ENCODE results near the gene CEP43. TPM values are rescaled to one million over a fixed set of nuclear protein-coding genes. Genes with fewer than 3 reads are reported as not detected.

Gene CEP43
- total and polyA plus RNA-seq, 10 of the 15 experiments (the other 5 are each of a cell fraction or from before 2014, with no cell fraction given) = 7.7 to 49.9 (median 24.6) TPM

Small RNA genes within 50 kb of the gene (microRNA-seq; reads per million reads assigned to microRNA genes)
- gene MIR3939 = 15.2 reads per million, percentile 51 among the genes with 10 or more reads in this experiment

Small RNA genes within 50 kb of the gene (small RNA-seq; reads per million reads assigned to genes)
- gene MIR3939 = 2.1 reads per million, percentile 64 among the genes with 10 or more reads in this experiment

Other genes starting within 250 kb of the CEP43 start
- 76.4 and 78.7 TPM in 2 replicates for gene RNASET2, start 42.8 kb upstream of the CEP43 start, total RNA-seq (2014; rRNA removed)
- gene RNASET2, start 42.8 kb upstream of the CEP43 start, total RNA-seq (2014; rRNA removed; fragmentation: Illumina TruSeq; extraction: Trizol) = 40.3 and 41.7 TPM in 2 replicates
- 62.1 and 62.9 TPM in 2 replicates for gene RNASET2, start 42.8 kb upstream of the CEP43 start, total RNA-seq (2021)
- 219 and 225 TPM in 2 replicates for gene RNASET2, start 42.8 kb upstream of the CEP43 start, polyA plus RNA-seq (2011; rRNA removed)
- gene RNASET2, start 42.8 kb upstream of the CEP43 start, polyA plus RNA-seq (2014; fragmentation: Illumina TruSeq; extraction: Trizol) = 42.6 and 48.4 TPM in 2 replicates
- gene RNASET2, start 42.8 kb upstream of the CEP43 start, polyA plus RNA-seq (2014; fragmentation: Nextera tagmentation; extraction: Ambion mirVana) = 10 to 100 TPM in 1 of 2 experiments, 1 to 10 TPM in 1; 5.5 to 17.8 TPM
- gene RNASET2, start 42.8 kb upstream of the CEP43 start, polyA plus RNA-seq (2014; rRNA removed) = 72.0 and 83.6 TPM in 2 replicates
- gene RNASET2, start 42.8 kb upstream of the CEP43 start, polyA plus RNA-seq (2016; fragmentation: Nextera tagmentation; extraction: Ambion mirVana) = 10 to 100 TPM; 42.7 to 51.9 TPM
- gene CCR6, start 123.7 kb downstream of the CEP43 start, total RNA-seq (2014; rRNA removed) = 7.2 and 7.6 TPM in 2 replicates
- 6.6 and 7.5 TPM in 2 replicates for gene CCR6, start 123.7 kb downstream of the CEP43 start, total RNA-seq (2014; rRNA removed; fragmentation: Illumina TruSeq; extraction: Trizol)
- 5.6 and 7.3 TPM in 2 replicates for gene CCR6, start 123.7 kb downstream of the CEP43 start, total RNA-seq (2021)
- 5.6 and 7.0 TPM in 2 replicates for gene CCR6, start 123.7 kb downstream of the CEP43 start, polyA plus RNA-seq (2011; rRNA removed)
- 7.6 and 8.1 TPM in 2 replicates for gene CCR6, start 123.7 kb downstream of the CEP43 start, polyA plus RNA-seq (2014; fragmentation: Illumina TruSeq; extraction: Trizol)
- gene CCR6, start 123.7 kb downstream of the CEP43 start, polyA plus RNA-seq (2014; fragmentation: Nextera tagmentation; extraction: Ambion mirVana) = 1 to 10 TPM; 5.5 to 6.8 TPM
- gene CCR6, start 123.7 kb downstream of the CEP43 start, polyA plus RNA-seq (2014; rRNA removed) = 4.8 and 5.6 TPM in 2 replicates
- gene CCR6, start 123.7 kb downstream of the CEP43 start, polyA plus RNA-seq (2016; fragmentation: Nextera tagmentation; extraction: Ambion mirVana) = 1 to 10 TPM; 2.2 to 3.3 TPM
- gene GPR31, start 158.6 kb downstream of the CEP43 start, total RNA-seq (2014; rRNA removed) = not detected in 2 replicates
- not detected in 2 replicates for gene GPR31, start 158.6 kb downstream of the CEP43 start, total RNA-seq (2014; rRNA removed; fragmentation: Illumina TruSeq; extraction: Trizol)
- not detected in 2 replicates for gene GPR31, start 158.6 kb downstream of the CEP43 start, total RNA-seq (2021)
- gene GPR31, start 158.6 kb downstream of the CEP43 start, polyA plus RNA-seq (2011; rRNA removed) = not detected in 2 replicates
- not detected in 2 replicates for gene GPR31, start 158.6 kb downstream of the CEP43 start, polyA plus RNA-seq (2014; fragmentation: Illumina TruSeq; extraction: Trizol)
- not detected for gene GPR31, start 158.6 kb downstream of the CEP43 start, polyA plus RNA-seq (2014; fragmentation: Nextera tagmentation; extraction: Ambion mirVana)
- gene GPR31, start 158.6 kb downstream of the CEP43 start, polyA plus RNA-seq (2014; rRNA removed) = not detected in 2 replicates
- gene GPR31, start 158.6 kb downstream of the CEP43 start, polyA plus RNA-seq (2016; fragmentation: Nextera tagmentation; extraction: Ambion mirVana) = not detected